Caco-2 (cell line): ENCODE data around the gene STK11IP. TPM values are rescaled to one million over a fixed set of nuclear protein-coding genes. Genes with fewer than 3 reads are reported as not detected.

Source experiments
- BruUV-seq: library from RNA; stranded (reverse); fragments of 400-500 nt; replicated peaks from 2 replicates; lab custom pipeline; 2021; lab: Mats Ljungman, UMichigan
- CTCF ChIA-PET: fragments of 300-600 bp; sonication (Branson Sonifier 250); formaldehyde crosslinking; loops from one replicate; lab custom pipeline; 2022; ENCODE audit warnings: antibody characterized with exemption; lab: Charles Lee
- POLR2A ChIA-PET: fragments of 300-600 bp; sonication (Branson Sonifier 250); formaldehyde crosslinking; loops from one replicate; lab custom pipeline; 2022; ENCODE audit warnings: antibody characterized with exemption; lab: Charles Lee
- DNase-seq, 2 experiments: peaks; one replicate each; pipeline versions ENCODE4 v3.0.0 to v3.0.0-alpha.2; 2020 to 2022
- H3K27me3 ChIP-seq: replicated peaks from 2 replicates; pipeline ENCODE4 v1.6.0; 2011; ENCODE audit warnings: low read length; ENCODE audit not compliant: control insufficient read depth, insufficient read depth
- H3K36me3 ChIP-seq: 2 replicates; pipeline ENCODE4 v1.5.1; 2011; ENCODE audit warnings: low read length; ENCODE audit not compliant: control insufficient read depth, insufficient read depth
- H3K4me1 ChIP-seq: fragments of 250-450 bp; sonication (Bioruptor Pico); 2 replicates; pipeline ENCODE4 v1.5.1; 2020; ENCODE audit warnings: mild to moderate bottlenecking
- H3K4me3 ChIP-seq: 2 replicates; pipeline ENCODE4 v1.5.1; 2011; ENCODE audit warnings: low read depth, mild to moderate bottlenecking, control low read depth, low read length
- H3K9me3 ChIP-seq: fragments of 250-450 bp; sonication (Bioruptor Pico); 2 replicates; pipeline ENCODE4 v1.5.1; 2020; ENCODE audit warnings: mild to moderate bottlenecking, moderate library complexity
- H3K27ac Mint-ChIP-seq: one replicate; pipeline ENCODE4 v1.8.0; 2022; ENCODE audit warnings: mixed read lengths; ENCODE audit not compliant: unreplicated experiment
- H3K27me3 Mint-ChIP-seq: one replicate; pipeline ENCODE4 v1.8.0; 2022; ENCODE audit warnings: mixed read lengths; ENCODE audit not compliant: insufficient read depth, unreplicated experiment
- H3K36me3 Mint-ChIP-seq: one replicate; pipeline ENCODE4 v1.8.0; 2022; ENCODE audit warnings: mild to moderate bottlenecking, mixed read lengths; ENCODE audit not compliant: insufficient read depth, unreplicated experiment
- H3K4me1 Mint-ChIP-seq: one replicate; pipeline ENCODE4 v1.8.0; 2022; ENCODE audit warnings: low read depth, mixed read lengths; ENCODE audit not compliant: unreplicated experiment
- H3K4me3 Mint-ChIP-seq: one replicate; pipeline ENCODE4 v1.8.0; 2022; ENCODE audit warnings: mild to moderate bottlenecking, moderate library complexity, mixed read lengths; ENCODE audit not compliant: unreplicated experiment
- H3K9me3 Mint-ChIP-seq: one replicate; pipeline ENCODE4 v1.8.0; 2022; ENCODE audit warnings: mixed read lengths; ENCODE audit not compliant: unreplicated experiment
- intact Hi-C: fragments of 100-400 bp; cut with micrococcal nuclease; formaldehyde crosslinking; loops from one replicate; pipeline ENCODE4 v1.10.0; 2022; ENCODE audit not compliant: unreplicated experiment
- total RNA-seq: library from RNA; stranded (reverse); gene quantifications from 2 replicates; pipeline ENCODE4 v1.2.3, GENCODE V29; 2022
- TF ChIP-seq, protein P1 (sequence below), 2 experiments: fragments of 200-600 bp in 1 of 2; IDR thresholded peaks; 1 replicate in 1 of 2; 2 replicates in 1 of 2; pipeline versions ENCODE4 v1.5.1 to v1.8.0; 2011 to 2022; ENCODE audit warnings: antibody characterized with exemption in 1 of 2, control low read depth in 1 of 2, inconsistent platforms in 1 of 2, low read depth in 1 of 2, low read length in 1 of 2, mild to moderate bottlenecking in 1 of 2, moderate library complexity in 1 of 2; ENCODE audit not compliant: insufficient read depth in 1 of 2, severe bottlenecking in 1 of 2, unreplicated experiment in 1 of 2

Gene STK11IP
- total RNA-seq, 1 experiment from 2014 or later: 21.7 TPM

DNA sequence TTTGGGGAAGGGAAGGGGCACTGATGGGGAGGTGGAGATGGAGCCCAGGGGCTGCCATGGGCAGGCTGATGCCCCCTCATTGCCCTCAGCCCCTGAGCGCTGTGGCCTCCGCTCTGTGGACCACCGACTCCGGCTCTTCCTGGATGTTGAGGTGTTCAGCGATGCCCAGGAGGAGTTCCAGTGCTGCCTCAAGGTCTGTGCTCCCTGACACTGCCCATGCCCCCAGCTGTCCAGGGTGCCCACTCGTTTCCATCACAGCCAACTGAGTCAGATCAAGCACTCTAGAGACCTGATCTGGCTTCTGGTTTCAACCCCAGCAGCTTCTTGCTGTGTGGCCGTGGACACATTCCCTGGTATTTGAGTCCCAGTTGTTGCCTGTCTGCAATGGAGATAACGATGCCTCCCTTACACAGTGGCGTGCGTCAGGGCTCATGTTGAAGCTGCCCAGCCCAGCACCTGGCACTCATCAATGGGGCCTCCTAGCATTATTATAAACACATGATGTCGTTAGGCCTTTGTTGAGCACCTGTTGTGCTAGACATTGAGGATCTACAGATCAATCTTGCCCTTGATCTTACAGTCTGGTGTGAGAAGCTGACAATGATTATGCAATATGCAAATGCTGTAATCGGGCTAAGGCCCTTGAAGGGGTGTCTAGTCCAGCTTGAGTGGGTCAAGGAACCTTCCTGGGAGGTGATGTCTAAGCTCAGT lies 14.4 kb downstream of the STK11IP start:
- H3K4me1 ChIP-seq: no peaks in the 10 kb centered on the region
- Mint-ChIP-seq H3K4me1 (no peaks in the 10 kb centered on the region), H3K36me3 (no peaks in the 10 kb centered on the region), H3K27me3 (no peaks in the 10 kb centered on the region), H3K27ac (no peak overlapping the region), H3K4me3 (no peak overlapping the region), H3K9me3 (no peaks in the 10 kb centered on the region)
- no peaks in the 10 kb centered on the region for H3K9me3 ChIP-seq
- H3K36me3 ChIP-seq: no peaks in the 10 kb centered on the region; the same call in 1 of the 2 replicates
- TF ChIP-seq, protein P1, sequence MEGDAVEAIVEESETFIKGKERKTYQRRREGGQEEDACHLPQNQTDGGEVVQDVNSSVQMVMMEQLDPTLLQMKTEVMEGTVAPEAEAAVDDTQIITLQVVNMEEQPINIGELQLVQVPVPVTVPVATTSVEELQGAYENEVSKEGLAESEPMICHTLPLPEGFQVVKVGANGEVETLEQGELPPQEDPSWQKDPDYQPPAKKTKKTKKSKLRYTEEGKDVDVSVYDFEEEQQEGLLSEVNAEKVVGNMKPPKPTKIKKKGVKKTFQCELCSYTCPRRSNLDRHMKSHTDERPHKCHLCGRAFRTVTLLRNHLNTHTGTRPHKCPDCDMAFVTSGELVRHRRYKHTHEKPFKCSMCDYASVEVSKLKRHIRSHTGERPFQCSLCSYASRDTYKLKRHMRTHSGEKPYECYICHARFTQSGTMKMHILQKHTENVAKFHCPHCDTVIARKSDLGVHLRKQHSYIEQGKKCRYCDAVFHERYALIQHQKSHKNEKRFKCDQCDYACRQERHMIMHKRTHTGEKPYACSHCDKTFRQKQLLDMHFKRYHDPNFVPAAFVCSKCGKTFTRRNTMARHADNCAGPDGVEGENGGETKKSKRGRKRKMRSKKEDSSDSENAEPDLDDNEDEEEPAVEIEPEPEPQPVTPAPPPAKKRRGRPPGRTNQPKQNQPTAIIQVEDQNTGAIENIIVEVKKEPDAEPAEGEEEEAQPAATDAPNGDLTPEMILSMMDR (IDR thresholded peaks at IDR 0.05; ENCODE audit: insufficient read depth in 1 of 2, low read depth in 1 of 2, low read length in 1 of 2, severe bottlenecking in 1 of 2, unreplicated experiment in 1 of 2): no peak
- ChIA-PET CTCF (no interaction called here), POLR2A (no interaction called here)
- H3K27me3 ChIP-seq: no peaks in the 10 kb centered on the region
- intact Hi-C loops: no loop called here
- no peak overlapping the region for H3K4me3 ChIP-seq
- no TSS peak for BruUV-seq
- no peak for DNase-seq

DNA sequence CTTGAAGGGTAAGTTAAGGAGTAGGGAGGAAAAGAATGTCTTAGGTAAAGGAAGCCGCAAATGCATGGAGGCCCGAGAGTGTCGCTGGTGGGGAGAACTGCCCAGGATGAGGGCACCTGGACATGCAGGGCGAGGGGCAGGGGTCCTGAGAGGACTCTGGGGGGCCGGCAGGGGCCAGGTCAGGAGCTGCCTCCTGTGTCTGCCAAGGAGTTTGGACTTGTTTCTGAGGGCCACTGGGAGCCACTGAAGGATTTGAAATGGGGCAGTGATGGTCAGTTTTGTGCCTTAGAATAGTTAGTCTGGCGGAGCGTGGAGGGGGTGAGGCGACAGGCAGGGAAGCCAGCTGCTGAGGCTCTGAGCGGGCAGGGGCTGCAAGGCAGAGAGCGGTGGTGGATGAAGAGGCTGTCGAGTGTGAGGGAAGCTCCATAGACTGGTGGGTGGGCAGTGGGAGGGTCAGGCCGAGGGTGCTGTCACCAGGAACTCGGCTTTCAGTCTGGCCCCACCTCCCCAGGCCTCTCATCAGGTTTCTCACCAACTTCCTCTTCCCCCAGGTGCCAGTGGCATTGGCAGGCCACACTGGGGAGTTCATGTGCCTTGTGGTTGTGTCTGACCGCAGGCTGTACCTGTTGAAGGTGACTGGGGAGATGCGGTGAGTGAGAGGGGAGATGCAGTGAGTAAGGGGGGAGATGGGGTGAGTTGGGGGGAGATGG lies 15.1 kb downstream of the STK11IP start:
- TF ChIP-seq, protein P1 (IDR thresholded peaks at IDR 0.05; ENCODE audit: insufficient read depth in 1 of 2, low read depth in 1 of 2, low read length in 1 of 2, severe bottlenecking in 1 of 2, unreplicated experiment in 1 of 2): no peak
- no peaks in the 10 kb centered on the region for H3K9me3 ChIP-seq
- Mint-ChIP-seq H3K9me3 (no peaks in the 10 kb centered on the region), H3K27ac (no peak overlapping the region), H3K4me1 (no peaks in the 10 kb centered on the region), H3K4me3 (no peak overlapping the region), H3K36me3 (no peaks in the 10 kb centered on the region), H3K27me3 (no peaks in the 10 kb centered on the region)
- H3K4me1 ChIP-seq: no peaks in the 10 kb centered on the region
- ChIA-PET POLR2A (no interaction called here), CTCF (no interaction called here)
- H3K27me3 ChIP-seq: no peaks in the 10 kb centered on the region
- DNase-seq: no peak
- no peak overlapping the region for H3K4me3 ChIP-seq
- H3K36me3 ChIP-seq: no peaks in the 10 kb centered on the region; the same call in 1 of the 2 replicates
- BruUV-seq: no TSS peak
- intact Hi-C loops: no loop called here

DNA sequence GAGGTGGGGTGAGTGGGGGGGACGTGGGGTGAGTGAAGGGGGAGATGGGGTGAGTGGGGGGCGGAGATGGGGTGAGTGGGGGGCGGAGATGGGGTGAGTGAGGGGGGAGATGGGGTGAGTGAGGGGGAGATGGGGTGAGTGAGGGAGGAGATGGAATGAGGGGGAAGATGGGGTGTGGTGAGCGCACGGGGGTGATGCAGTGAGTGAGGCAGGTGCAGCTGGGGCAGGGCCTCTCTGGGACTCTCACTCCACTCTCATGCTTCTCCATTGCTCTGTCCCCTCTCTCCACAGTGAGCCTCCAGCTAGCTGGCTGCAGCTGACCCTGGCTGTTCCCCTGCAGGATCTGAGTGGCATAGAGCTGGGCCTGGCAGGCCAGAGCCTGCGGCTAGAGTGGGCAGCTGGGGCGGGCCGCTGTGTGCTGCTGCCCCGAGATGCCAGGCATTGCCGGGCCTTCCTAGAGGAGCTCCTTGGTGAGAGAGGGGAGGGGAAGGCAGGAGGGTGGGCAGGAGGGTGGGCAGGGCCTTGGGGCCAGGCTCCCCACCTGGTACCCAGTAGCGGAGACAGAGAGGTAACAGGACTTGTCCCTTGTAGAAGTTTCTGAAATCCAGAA lies 15.9 kb downstream of the STK11IP start:
- H3K27me3 ChIP-seq: no peaks in the 10 kb centered on the region
- Mint-ChIP-seq H3K9me3 (no peaks in the 10 kb centered on the region), H3K4me3 (no peak overlapping the region), H3K27ac (no peak overlapping the region), H3K4me1 (no peaks in the 10 kb centered on the region), H3K27me3 (no peaks in the 10 kb centered on the region), H3K36me3 (no peaks in the 10 kb centered on the region)
- TF ChIP-seq, protein P1 (IDR thresholded peaks at IDR 0.05; ENCODE audit: insufficient read depth in 1 of 2, low read depth in 1 of 2, low read length in 1 of 2, severe bottlenecking in 1 of 2, unreplicated experiment in 1 of 2): no peak
- H3K4me3 ChIP-seq: no peak overlapping the region
- BruUV-seq: no TSS peak
- no peaks in the 10 kb centered on the region; the same call in 1 of the 2 replicates for H3K36me3 ChIP-seq
- H3K4me1 ChIP-seq: no peaks in the 10 kb centered on the region
- POLR2A ChIA-PET: no interaction called here
- CTCF ChIA-PET: no interaction called here
- no peak for DNase-seq
- H3K9me3 ChIP-seq: no peaks in the 10 kb centered on the region
- intact Hi-C loops: no loop called here
